Activated CD4-positive, alpha-beta T cell treated with anti-CD3 and anti-CD28 coated beads, Interleukin-2, Interleukin-6, amounts not matched to agents 100 ng/mL and 50 ng/mL, durations not matched to agents 16 hours and 8 hours (primary cell): ENCODE measurements around the gene PYGB.

Experiments used
- DNase-seq: peaks from one replicate; pipeline ENCODE4 v3.0.0-alpha.2; 2020

PYGB gene

GRCh38 chr20:25271486-25272222 lies 23.8 kb downstream of the PYGB start:
- no peak for DNase-seq

- DNase-seq: no peak
These were observed 24.5 kb downstream of the PYGB start for GRCh38 chr20:25272223-25273000.

GRCh38 chr20:25273046-25273445 lies 25.2 kb downstream of the PYGB start:
- DNase-seq: no peak

GRCh38 chr20:25273541-25274358 lies 25.9 kb downstream of the PYGB start:
- DNase-seq: no peak

GRCh38 chr20:25274481-25274880 lies 26.6 kb downstream of the PYGB start:
- DNase-seq: no peak

GRCh38 chr20:25274891-25275812 lies 27.3 kb downstream of the PYGB start:
- no peak for DNase-seq

- no peak for DNase-seq
These were observed 28.1 kb downstream of the PYGB start for GRCh38 chr20:25275813-25276532.

GRCh38 chr20:25276533-25277050 lies 28.7 kb downstream of the PYGB start:
- no peak for DNase-seq

GRCh38 chr20:25277051-25277801 lies 29.3 kb downstream of the PYGB start:
- no peak for DNase-seq

- no peak for DNase-seq
These were observed 30.1 kb downstream of the PYGB start for GRCh38 chr20:25277941-25278521.

GRCh38 chr20:25278636-25279361 lies 30.9 kb downstream of the PYGB start:
- no peak for DNase-seq

GRCh38 chr20:25279403-25279802 lies 31.5 kb downstream of the PYGB start:
- no peak for DNase-seq

- no peak for DNase-seq
These were observed 32.2 kb downstream of the PYGB start for GRCh38 chr20:25280051-25280573.

GRCh38 chr20:25280574-25281535 lies 33.0 kb downstream of the PYGB start:
- no peak for DNase-seq

GRCh38 chr20:25281541-25281991 lies 33.7 kb downstream of the PYGB start:
- no peak for DNase-seq

- DNase-seq: no peak
These were observed 34.3 kb downstream of the PYGB start for GRCh38 chr20:25282034-25282781.

- no peak for DNase-seq
These were observed 34.9 kb downstream of the PYGB start for GRCh38 chr20:25282796-25283195.
